Right lobe of liver (tissue), 6 donors: ENCODE measurements around the gene ALKBH3. TPM values are rescaled to one million over a fixed set of nuclear protein-coding genes. Genes with fewer than 3 reads are reported as not detected.

Experiments
- ATAC-seq, 4 donors: fragments of 200-7000 bp; cut with Tn5 transposase; one replicate each; pipeline ENCODE4 v1.9.1; 2020; ENCODE audit warnings: mild to moderate bottlenecking in 4 of 4, moderate library complexity in 4 of 4
- DNase-seq, 3 donors: peaks; one replicate each; pipeline ENCODE4 v3.0.0-alpha.2; 2020
- H3K27ac ChIP-seq, 3 donors: fragments of 200-600 bp; one replicate each; pipeline ENCODE4 v1.8.0; 2022
- H3K27me3 ChIP-seq, 2 donors: fragments of 200-600 bp; one replicate each; pipeline ENCODE4 v1.8.0; 2022
- H3K36me3 ChIP-seq, 4 donors: fragments of 200-600 bp; sonication (generic) in 1 of 4; one replicate each; pipeline versions ENCODE4 v1.5.1 to v1.8.0; 2017 to 2022; ENCODE audit warnings: control low read depth in 1 of 4
- H3K4me1 ChIP-seq, 4 donors: fragments of 200-600 bp; sonication (generic) in 1 of 4; one replicate each; pipeline versions ENCODE4 v1.5.1 to v1.8.0; 2017 to 2022; ENCODE audit warnings: control low read depth in 1 of 4
- H3K4me3 ChIP-seq, 3 donors: fragments of 200-600 bp; one replicate each; pipeline ENCODE4 v1.8.0; 2022
- H3K9me3 ChIP-seq, 4 donors: fragments of 200-600 bp; sonication (generic) in 1 of 4; one replicate each; pipeline versions ENCODE4 v1.5.1 to v1.8.0; 2017 to 2022; ENCODE audit warnings: control low read depth in 1 of 4
- POLR2A ChIP-seq: fragments of 450-650 bp; IDR thresholded peaks from one replicate; pipeline ENCODE4 v1.6.1; 2017; ENCODE audit warnings: antibody characterized with exemption, mild to moderate bottlenecking
- WGBS: methylation state at CpG from one replicate; pipeline ENCODE4 v1.1.6; 2018; ENCODE audit warnings: low coverage, low lambda C conversion rate; ENCODE audit not compliant: insufficient coverage; ENCODE audit errors: missing lambda C conversion rate; 5-methylcytosine and 5-hydroxymethylcytosine counted together
- intact Hi-C, 2 donors: fragments of 100-400 bp; cut with DNase I; formaldehyde crosslinking; loops; one replicate each; pipeline versions ENCODE4 v1.11.2 to v1.14.1; 2022
- total RNA-seq, 6 experiments: library from RNA; depleted of rRNA in 2 of 6; stranded (reverse); fragments of >200 nt in 2 of 6; fragmentation: NEBNext Ultra II Directional in 3 of 6; extraction: Animal tissue kit (Norgen Biotek cat#: 25700) in 3 of 6; gene quantifications; one replicate each; pipeline versions ENCODE4 v1.1.0 to v1.2.4, GENCODE V29; 2016 to 2023
- TF ChIP-seq, protein P1 (sequence below), 4 donors: fragments of 200-600 bp in 3 of 4; fragments of 450-650 bp in 1 of 4; IDR thresholded peaks; one replicate each; pipeline versions ENCODE4 v1.5.1 to v1.8.0; 2016 to 2022; ENCODE audit warnings: antibody characterized with exemption in 4 of 4, mild to moderate bottlenecking in 2 of 4
- donor health status: DM: no; HTN: yes; CAD: no.
- donor health status: DM: no; HTN: no; CAD: no.
- donor health status: DM: no; HTN: no; CAD: no.
- donor health status: DM: no; HTN: yes; CAD: no.
- donor health status: DM: no; HTN: yes; CAD: no.

The ALKBH3 gene
- total RNA-seq, 6 experiments from 2014 or later = 11.2 to 20.2 (median 17.0) TPM

DNA sequence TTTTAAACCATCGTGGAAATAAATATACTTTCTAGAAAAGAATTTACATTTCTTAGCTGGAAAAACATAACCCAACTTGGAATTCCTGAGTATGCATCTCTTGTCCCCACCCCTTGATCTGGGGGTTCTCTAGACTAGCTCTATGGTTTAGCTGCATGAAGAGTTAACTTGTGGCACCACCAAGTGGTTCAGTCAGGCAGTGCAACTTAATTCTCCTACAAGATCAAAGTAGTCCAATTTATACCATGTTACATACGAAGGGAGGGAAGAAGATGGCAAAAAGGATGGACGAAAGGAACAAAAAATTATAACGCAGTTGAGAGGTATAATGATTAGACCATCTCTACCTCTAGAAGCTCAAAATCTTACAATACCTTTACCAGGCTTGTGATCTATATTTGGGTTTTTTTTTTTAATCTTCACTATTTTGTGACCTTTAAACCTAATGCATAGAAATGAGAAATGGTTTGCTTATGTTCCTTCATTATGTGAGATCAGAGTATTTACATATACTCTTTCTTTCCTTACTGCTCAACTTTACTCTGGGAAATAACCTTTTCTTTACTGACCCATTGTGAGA, 28.5 kb upstream of the ALKBH3 start:
- intact Hi-C loops = no loop called here
- TF ChIP-seq, protein P1, sequence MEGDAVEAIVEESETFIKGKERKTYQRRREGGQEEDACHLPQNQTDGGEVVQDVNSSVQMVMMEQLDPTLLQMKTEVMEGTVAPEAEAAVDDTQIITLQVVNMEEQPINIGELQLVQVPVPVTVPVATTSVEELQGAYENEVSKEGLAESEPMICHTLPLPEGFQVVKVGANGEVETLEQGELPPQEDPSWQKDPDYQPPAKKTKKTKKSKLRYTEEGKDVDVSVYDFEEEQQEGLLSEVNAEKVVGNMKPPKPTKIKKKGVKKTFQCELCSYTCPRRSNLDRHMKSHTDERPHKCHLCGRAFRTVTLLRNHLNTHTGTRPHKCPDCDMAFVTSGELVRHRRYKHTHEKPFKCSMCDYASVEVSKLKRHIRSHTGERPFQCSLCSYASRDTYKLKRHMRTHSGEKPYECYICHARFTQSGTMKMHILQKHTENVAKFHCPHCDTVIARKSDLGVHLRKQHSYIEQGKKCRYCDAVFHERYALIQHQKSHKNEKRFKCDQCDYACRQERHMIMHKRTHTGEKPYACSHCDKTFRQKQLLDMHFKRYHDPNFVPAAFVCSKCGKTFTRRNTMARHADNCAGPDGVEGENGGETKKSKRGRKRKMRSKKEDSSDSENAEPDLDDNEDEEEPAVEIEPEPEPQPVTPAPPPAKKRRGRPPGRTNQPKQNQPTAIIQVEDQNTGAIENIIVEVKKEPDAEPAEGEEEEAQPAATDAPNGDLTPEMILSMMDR (IDR thresholded peaks at IDR 0.05) = peak; percentile 58 to 69 (median 63)
- no peak for TF ChIP-seq POLR2A
- Histone ChIP-seq H3K9me3 (no peaks in the 10 kb centered on the region), H3K4me3 (no peak overlapping the region), H3K27me3 (no peaks in the 10 kb centered on the region), H3K36me3 (peaks cover 0 to 19% (median 0%) of the 10 kb centered on the region in 4 donors), H3K4me1 (no peaks in the 10 kb centered on the region), H3K27ac (no peak overlapping the region)
- WGBS = 9% methylated on average over 4 of the region's 4 CpGs
- peak; percentile 71 to 76 (median 72) for ATAC-seq
- DNase-seq = no peak

GRCh38 chr11:43853781-43854180, 26.9 kb upstream of the ALKBH3 start:
- Histone ChIP-seq H3K27ac (no peak overlapping the region), H3K27me3 (no peaks in the 10 kb centered on the region), H3K36me3 (peaks cover 0 to 19% (median 0%) of the 10 kb centered on the region in 4 donors), H3K4me1 (no peaks in the 10 kb centered on the region), H3K4me3 (no peak overlapping the region), H3K9me3 (no peaks in the 10 kb centered on the region)
- ATAC-seq (no peak), DNase-seq (no peak)
- TF ChIP-seq, protein P1 (IDR thresholded peaks at IDR 0.05) = no peak
- no peak for TF ChIP-seq POLR2A
- intact Hi-C loops = no loop called here

DNA sequence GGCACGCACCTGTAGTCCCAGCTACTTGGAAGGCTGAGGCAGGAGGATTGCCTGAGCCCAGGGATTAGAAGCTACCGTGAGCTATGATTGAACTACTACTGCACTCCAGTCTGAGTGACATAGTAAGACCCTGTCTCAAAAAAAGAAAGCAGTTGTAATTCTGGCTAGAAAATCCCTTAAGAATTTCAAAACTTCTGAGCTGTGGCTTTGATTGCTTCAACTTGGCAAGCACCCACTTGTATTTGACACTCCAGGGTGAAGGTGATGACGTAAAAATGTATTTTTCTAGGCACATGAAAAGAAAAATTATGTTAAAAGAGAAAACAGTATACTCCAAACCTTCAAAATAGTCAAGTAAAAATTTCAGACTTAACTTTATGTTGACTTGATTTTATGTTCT, 23.6 kb upstream of the ALKBH3 start:
- no peak overlapping the region for H3K27ac ChIP-seq
- ATAC-seq (no peak), DNase-seq (no peak)
- peaks cover 0 to 19% (median 0%) of the 10 kb centered on the region in 4 donors for H3K36me3 ChIP-seq
- H3K27me3 ChIP-seq = no peaks in the 10 kb centered on the region
- H3K4me3 ChIP-seq = no peak overlapping the region
- no peaks in the 10 kb centered on the region for H3K9me3 ChIP-seq
- intact Hi-C loops = no loop called here
- 95% methylated on average over 3 of the region's 3 CpGs for WGBS
- H3K4me1 ChIP-seq = no peaks in the 10 kb centered on the region
- TF ChIP-seq, protein P1 (IDR thresholded peaks at IDR 0.05) = no peak
- no peak for TF ChIP-seq POLR2A

DNA sequence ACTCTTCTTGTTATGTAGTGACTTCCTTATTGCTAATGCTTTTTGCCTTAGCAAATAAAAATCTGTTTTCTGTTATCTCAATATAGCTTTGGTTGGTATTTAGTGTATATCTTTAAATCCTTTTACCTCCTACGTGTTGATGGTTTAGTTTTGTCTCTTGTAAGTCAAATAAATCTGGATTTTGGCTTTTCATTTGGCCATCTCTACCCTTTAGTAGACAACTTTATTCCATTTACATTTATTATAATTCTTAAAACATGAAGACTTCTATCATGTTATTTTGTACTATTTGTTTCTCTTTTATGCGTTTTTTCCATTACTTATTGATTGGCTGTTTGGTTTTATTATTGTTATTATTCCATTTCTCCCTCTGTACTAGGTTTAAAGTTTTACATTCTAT, 19.5 kb upstream of the ALKBH3 start:
- H3K9me3 ChIP-seq = no peaks in the 10 kb centered on the region
- no peaks in the 10 kb centered on the region for H3K27me3 ChIP-seq
- no peak for ATAC-seq
- 65% methylated on average over 2 of the region's 2 CpGs for WGBS
- no peak overlapping the region for H3K27ac ChIP-seq
- TF ChIP-seq POLR2A = no peak
- TF ChIP-seq, protein P1 (IDR thresholded peaks at IDR 0.05) = no peak
- H3K4me3 ChIP-seq = no peak overlapping the region
- H3K4me1 ChIP-seq = no peaks in the 10 kb centered on the region
- intact Hi-C loops = no loop called here
- peaks cover 0 to 3% (median 0%) of the 10 kb centered on the region in 4 donors for H3K36me3 ChIP-seq
- no peak for DNase-seq

DNA sequence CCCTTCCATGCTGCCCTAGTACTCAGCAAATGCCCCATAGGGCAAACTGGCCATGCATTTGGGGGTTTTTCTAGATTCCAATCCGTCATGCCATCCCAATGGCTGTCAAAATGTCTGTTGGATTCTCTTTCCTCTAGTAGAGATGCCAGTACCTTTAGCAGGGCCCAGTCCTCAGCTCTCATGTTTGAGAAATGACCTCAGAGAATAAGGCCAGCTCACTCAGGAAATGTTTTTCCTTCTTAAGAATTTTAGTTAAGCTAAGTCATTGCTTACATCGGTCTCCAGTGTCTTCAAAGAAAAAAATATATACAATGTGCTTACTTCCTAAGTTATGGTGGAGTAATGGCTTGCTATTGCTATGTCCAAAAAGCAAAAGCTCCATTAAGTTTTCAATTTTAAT, 14.1 kb upstream of the ALKBH3 start:
- no peak for DNase-seq
- Histone ChIP-seq H3K4me1 (peaks cover 0 to 6% (median 0%) of the 10 kb centered on the region in 4 donors), H3K36me3 (no peaks in the 10 kb centered on the region), H3K27me3 (no peaks in the 10 kb centered on the region), H3K9me3 (no peaks in the 10 kb centered on the region), H3K27ac (no peak overlapping the region), H3K4me3 (no peak overlapping the region)
- ATAC-seq = no peak
- intact Hi-C loops = no loop called here
- TF ChIP-seq, protein P1 (IDR thresholded peaks at IDR 0.05) = no peak
- no peak for TF ChIP-seq POLR2A
- 56% methylated on average over 2 of the region's 2 CpGs for WGBS
